SK-N-SH treated with all-trans-retinoic acid at 6 μM for 48 hours (cell line): ENCODE data around the gene DDX42.

Experiments used
- ISL1 ChIP-seq: fragments of 250-450 bp; sonication (Bioruptor Pico); IDR thresholded peaks from 2 replicates; pipeline ENCODE4 v2.1.2; 2022; ENCODE audit warnings: mild to moderate bottlenecking, moderate library complexity
- TF ChIP-seq, protein P1 (sequence below): fragments of 250-450 bp; sonication (Bioruptor Pico); IDR thresholded peaks from 2 replicates; pipeline ENCODE4 v1.8.0; 2021; ENCODE audit warnings: low read depth, mild to moderate bottlenecking, moderate library complexity, borderline replicate concordance

DNA sequence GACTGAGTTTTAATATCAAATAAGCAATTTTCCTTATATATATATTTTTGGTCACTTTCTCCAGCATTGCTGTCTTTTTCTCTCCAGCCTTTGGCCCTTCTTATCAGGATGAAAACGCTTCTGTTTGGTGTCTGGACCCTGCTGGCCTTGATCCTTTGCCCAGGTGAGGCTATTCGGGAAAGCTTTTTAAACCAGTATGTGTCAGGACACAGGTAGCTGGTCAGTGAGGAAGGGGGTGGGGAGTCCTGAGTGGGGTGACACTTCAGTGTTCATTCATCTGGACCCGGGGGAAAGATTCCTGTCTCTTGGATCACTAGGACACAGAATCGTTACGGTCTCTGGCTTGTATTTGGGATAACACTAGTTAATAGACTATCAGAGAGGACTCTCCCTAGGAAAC is 80.7 kb downstream of the DDX42 start:
- TF ChIP-seq, protein P1, sequence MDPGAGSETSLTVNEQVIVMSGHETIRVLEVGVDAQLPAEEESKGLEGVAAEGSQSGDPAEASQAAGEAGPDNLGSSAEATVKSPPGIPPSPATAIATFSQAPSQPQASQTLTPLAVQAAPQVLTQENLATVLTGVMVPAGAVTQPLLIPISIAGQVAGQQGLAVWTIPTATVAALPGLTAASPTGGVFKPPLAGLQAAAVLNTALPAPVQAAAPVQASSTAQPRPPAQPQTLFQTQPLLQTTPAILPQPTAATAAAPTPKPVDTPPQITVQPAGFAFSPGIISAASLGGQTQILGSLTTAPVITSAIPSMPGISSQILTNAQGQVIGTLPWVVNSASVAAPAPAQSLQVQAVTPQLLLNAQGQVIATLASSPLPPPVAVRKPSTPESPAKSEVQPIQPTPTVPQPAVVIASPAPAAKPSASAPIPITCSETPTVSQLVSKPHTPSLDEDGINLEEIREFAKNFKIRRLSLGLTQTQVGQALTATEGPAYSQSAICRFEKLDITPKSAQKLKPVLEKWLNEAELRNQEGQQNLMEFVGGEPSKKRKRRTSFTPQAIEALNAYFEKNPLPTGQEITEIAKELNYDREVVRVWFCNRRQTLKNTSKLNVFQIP (CRISPR knock-in tag) = no peak
- TF ChIP-seq ISL1 (CRISPR knock-in tag) = no peak
